HG03159 (cell line): ENCODE data around the gene CASQ1.

Experiments used
- ATAC-seq: cut with Tn5 transposase; IDR thresholded peaks from one replicate; pipeline ENCODE4 v1.9.1; 2021; ENCODE audit warnings: mild to moderate bottlenecking, moderate library complexity; ENCODE audit not compliant: unreplicated experiment

CASQ1 gene

GRCh38 chr1:160204526-160205241 is 14.3 kb downstream of the CASQ1 start:
- ATAC-seq, result peak; percentile 60

DNA sequence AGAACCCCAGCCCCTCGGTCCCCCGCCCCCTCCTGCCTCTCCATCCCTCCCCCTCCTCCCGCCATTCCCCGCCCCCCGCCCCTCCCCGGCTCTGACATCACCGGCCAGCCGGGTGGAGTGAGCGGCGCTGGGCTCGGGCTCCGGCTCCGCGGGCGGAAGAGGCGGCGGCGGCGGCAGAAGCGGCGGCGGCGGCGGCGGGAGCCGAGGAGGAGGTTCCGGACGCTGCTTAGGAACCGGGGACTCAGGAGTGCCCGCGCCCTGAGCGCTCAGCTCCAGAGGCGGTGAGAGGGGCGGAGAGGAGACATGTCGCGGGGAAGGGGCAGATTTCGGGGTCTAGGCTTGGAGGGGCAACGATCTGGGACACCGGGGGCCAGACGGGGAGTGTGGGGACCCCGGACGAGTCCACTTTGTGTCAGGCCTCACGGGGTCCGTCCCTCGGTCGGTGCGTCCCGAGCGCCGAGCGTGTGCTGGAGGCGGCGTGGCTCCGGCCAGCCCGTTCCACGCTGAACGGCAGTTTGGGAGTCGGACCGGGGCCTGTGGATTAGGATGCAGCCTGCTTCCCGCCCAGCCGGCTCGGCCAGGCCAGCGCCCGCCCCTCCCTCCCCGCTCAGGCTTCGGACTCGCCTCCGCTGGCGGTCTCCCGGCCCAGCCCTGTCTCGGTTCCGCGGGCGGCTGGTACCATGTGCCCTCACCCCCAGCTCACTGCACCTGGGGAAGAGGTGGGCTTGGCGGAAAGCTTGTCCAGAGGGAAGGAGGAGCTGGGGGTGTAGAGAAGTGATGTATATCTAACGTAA is 15.1 kb downstream of the CASQ1 start, which contains the start of gene PEA15:
TSS of gene PEA15 (plus strand) at position 143 of the 794 bp plus-strand sequence. CDS start 6,161 bp downstream, outside the sequence.
- peak; percentile 47 for ATAC-seq

DNA sequence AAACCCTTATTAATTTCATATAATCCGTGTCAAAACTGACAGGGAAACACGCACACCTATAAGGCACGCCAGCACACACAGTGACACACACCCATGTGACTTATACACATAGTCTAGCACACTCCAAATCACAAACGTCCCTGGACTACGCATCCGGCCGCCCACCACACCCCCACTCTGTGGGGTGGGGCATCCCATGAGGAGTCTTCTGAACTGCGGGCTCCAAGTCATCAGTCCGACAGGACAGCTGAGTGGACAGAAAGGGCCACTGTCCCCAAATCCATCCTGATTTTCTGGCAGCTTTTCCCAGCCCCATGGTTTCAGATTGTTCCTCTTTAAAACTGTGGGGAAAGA is 15.6 kb downstream of the CASQ1 start:
- ATAC-seq, result peak; percentile 38

- no peak for ATAC-seq
These were observed 16.2 kb downstream of the CASQ1 start for GRCh38 chr1:160206421-160207117.

- no peak for ATAC-seq
These were observed 16.8 kb downstream of the CASQ1 start for GRCh38 chr1:160207118-160207650.

- no peak for ATAC-seq
These were observed 17.6 kb downstream of the CASQ1 start for GRCh38 chr1:160207771-160208556.

DNA sequence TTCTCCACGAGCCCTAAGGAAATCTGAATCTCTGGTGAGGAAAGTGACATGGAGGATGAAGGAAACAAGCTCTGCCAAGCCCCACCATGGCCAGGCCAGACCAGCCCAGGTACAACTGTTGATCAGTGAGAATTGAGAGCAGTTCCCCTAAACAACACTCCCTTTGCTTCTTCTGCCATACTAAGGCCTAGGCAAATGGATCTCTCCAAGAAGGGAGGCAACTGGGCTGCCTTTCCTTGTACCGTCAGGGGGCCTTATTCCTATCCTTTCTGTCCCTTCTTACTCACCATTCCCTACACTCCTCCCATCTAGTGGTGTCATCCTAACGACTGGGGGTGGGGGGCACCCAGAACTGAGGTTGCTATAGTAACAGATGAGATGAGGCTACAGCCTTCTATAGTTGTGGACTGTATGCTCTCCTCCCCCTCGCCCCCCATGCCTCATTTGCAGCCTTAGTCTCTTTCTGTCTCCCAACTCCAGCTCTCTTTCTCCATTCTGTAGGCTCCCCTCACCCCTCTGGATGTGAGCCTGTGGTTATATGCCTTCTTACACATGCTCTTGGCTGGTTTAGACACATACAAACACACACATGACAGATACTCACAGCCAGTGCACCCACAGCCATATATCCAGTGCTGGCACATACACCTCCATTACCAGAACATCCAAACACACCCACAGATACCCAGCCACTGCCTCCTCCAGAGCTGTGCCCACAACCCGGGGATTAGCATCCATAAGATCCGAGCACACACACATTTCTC is 18.4 kb downstream of the CASQ1 start:
- no peak for ATAC-seq

GRCh38 chr1:160209321-160210046 is 19.1 kb downstream of the CASQ1 start:
- no peak for ATAC-seq

GRCh38 chr1:160210561-160210960 is 20.2 kb downstream of the CASQ1 start:
- ATAC-seq, result no peak

DNA sequence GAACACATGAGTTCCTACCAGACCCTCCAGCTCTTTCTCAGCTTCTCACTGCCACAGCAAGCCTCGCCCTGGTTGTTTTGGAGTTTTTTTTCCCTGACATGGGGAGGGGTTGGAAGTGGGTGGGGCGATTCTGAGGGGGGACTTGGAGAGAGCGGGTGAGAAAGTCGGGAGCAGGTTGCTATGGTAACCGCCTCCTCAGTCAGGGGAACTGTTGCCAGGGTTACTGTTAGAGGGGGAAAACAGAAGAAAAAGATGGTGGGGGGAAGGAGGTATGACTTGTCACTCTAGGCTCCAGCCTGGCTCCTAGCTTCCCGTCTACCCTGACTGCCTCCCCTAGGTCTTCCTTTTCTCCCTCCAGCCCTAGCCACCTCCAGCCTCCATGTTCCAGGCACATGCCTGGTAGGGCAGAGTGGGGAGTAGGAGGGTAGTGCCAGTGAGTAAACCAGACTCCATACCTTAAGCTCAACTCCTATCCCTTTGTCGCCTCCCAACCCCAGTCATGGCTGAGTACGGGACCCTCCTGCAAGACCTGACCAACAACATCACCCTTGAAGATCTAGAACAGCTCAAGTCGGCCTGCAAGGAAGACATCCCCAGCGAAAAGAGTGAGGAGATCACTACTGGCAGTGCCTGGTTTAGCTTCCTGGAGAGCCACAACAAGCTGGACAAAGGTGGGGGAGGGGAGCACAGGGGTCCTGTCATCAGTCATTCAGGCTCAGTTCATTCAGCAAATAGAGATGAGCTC is 20.8 kb downstream of the CASQ1 start:
- no peak for ATAC-seq

DNA sequence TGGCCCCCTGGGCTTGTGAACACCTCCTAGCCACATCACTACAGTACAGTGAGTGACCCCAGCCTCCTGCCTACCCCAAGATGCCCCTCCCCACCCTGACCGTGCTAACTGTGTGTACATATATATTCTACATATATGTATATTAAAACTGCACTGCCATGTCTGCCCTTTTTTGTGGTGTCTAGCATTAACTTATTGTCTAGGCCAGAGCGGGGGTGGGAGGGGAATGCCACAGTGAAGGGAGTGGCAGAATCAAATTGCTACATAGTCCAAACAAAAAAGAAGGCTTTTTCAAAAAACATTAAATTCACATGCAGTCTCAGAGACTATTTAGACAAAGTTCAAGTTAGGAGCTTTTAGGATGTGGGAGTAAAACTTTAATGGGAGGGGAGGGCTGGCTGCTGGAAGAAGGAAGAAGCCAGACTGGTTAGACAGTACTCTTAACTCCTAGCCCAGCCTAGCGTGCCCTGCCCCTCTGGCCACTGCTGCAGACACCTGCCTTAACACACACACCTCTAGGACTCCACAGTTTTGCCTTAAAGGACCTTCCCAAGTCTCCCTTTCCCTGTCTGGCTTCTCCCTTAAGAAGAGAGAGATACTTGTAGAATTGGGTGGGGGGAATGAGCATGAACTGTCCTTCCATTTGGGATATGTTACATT is 24.2 kb downstream of the CASQ1 start:
- ATAC-seq, result no peak

GRCh38 chr1:160216301-160216700 is 25.9 kb downstream of the CASQ1 start:
- ATAC-seq, result no peak

- no peak for ATAC-seq
These were observed 27.2 kb downstream of the CASQ1 start for GRCh38 chr1:160217481-160218051.

GRCh38 chr1:160219062-160219929 is 28.9 kb downstream of the CASQ1 start:
- ATAC-seq, result no peak

DNA sequence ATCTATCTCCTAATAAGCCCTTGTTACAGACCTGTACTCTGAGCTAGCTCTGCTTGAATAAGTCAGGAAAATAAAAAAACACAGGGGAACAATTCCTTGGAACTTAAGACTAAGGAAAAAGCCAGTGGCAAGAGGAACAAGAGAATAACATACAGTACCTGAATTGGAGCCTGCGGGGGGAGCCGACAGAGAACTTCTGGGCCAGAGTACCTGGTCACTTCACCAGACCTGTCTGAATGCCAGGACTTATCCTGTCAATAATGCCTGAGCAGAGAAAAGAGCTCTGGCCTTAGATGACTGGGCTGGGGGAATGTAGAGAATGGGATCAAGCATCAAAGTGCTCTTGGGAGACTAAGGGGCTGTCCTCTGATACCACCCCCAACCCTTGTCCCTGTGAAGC is 29.9 kb downstream of the CASQ1 start:
- ATAC-seq, result no peak

GRCh38 chr1:160221089-160221488 is 30.7 kb downstream of the CASQ1 start:
- no peak for ATAC-seq

GRCh38 chr1:160222546-160222945 is 32.2 kb downstream of the CASQ1 start:
- no peak for ATAC-seq
